Measurements from ENCODE around the gene KMT2E.

Gene KMT2E

DNA sequence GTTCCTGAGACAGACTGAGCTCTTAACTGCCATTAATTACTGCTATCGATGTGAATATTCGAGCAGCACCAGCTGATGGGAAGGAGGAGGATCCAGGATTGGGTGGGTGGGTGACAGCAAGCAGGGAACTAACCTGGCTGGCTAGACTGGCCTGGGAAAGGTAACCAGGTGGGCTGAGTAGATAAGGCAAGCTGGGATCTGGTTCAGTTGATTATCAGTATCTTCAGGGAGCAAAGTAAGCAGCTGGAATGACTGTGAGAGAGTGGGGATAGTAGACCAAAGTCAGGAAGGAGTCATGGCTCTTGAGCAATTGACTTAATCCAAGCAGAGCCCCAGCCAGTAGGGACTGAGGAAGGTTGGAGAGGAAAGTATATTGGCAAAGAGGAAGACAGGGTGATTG lies 46.9 kb upstream of the KMT2E start:
- Histone ChIP-seq H3K9ac (ENCODE audit: low read depth, low read length) (no peak overlapping the region), H3K27ac (ENCODE audit: low read length) (no peak overlapping the region), H2AFZ (ENCODE audit: low read depth, low read length) (no peak overlapping the region), H3K36me3 (ENCODE audit: insufficient read depth, low read length) (no peaks in the 10 kb centered on the region), H3K79me2 (ENCODE audit: insufficient read depth, low read length) (no peaks in the 10 kb centered on the region), H4K20me1 (ENCODE audit: insufficient read depth, low read length) (no peaks in the 10 kb centered on the region), H3K9me3 (ENCODE audit: insufficient read depth, low read length, severe bottlenecking) (peaks cover 6% of the 10 kb centered on the region), H3K4me3 (ENCODE audit: low read depth in 1 of 2, low read length in 2 of 2) (no peak overlapping the region), H3K4me2 (ENCODE audit: insufficient read depth, low read length) (no peak overlapping the region), H3K27me3 (ENCODE audit: insufficient read depth, low read length, poor library complexity) (no peaks in the 10 kb centered on the region), H3K4me1 (ENCODE audit: insufficient read depth, low read length) (no peaks in the 10 kb centered on the region)
- DNase-seq, result no peak
- no peak for ATAC-seq (ENCODE audit: insufficient read depth, low read depth)
- TF ChIP-seq EZH2 (IDR thresholded peaks at IDR 0.05; ENCODE audit: borderline replicate concordance, low read depth, low read length, severe bottlenecking), result no peak

DNA sequence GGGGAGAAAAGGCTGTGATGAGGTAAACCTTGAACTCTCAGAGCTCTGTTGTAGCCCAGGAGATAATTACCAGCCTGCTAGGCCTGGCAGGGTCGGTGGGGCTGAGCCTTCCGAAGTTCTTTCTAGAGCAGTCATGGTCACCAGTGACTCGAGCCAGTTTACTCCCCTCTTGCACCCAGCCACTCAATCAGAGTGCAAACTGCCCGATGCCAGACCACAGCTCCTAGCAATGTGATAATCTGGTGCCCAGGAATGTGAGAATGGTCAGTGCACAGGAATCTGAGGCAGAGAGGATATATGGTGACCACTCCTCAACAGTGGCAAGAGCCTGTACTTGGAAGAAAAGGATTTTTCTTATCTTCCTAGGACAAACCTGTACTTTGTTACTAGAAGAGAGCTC lies 46.4 kb upstream of the KMT2E start:
- Histone ChIP-seq H3K27ac (ENCODE audit: low read length) (no peak overlapping the region), H3K79me2 (ENCODE audit: insufficient read depth, low read length) (no peaks in the 10 kb centered on the region), H3K4me3 (ENCODE audit: low read depth in 1 of 2, low read length in 2 of 2) (no peak overlapping the region), H3K9me3 (ENCODE audit: insufficient read depth, low read length, severe bottlenecking) (peaks cover 6% of the 10 kb centered on the region), H3K27me3 (ENCODE audit: insufficient read depth, low read length, poor library complexity) (no peaks in the 10 kb centered on the region), H3K36me3 (ENCODE audit: insufficient read depth, low read length) (no peaks in the 10 kb centered on the region), H3K4me2 (ENCODE audit: insufficient read depth, low read length) (no peak overlapping the region), H4K20me1 (ENCODE audit: insufficient read depth, low read length) (no peaks in the 10 kb centered on the region), H3K4me1 (ENCODE audit: insufficient read depth, low read length) (no peaks in the 10 kb centered on the region), H2AFZ (ENCODE audit: low read depth, low read length) (no peak overlapping the region), H3K9ac (ENCODE audit: low read depth, low read length) (no peak overlapping the region)
- no peak for ATAC-seq (ENCODE audit: insufficient read depth, low read depth)
- TF ChIP-seq CTCF (IDR thresholded peaks at IDR 0.05; ENCODE audit: borderline replicate concordance, extremely low read depth, low read length, poor library complexity, severe bottlenecking) (no peak), EZH2 (IDR thresholded peaks at IDR 0.05; ENCODE audit: borderline replicate concordance, low read depth, low read length, severe bottlenecking) (no peak)
- no peak for DNase-seq

DNA sequence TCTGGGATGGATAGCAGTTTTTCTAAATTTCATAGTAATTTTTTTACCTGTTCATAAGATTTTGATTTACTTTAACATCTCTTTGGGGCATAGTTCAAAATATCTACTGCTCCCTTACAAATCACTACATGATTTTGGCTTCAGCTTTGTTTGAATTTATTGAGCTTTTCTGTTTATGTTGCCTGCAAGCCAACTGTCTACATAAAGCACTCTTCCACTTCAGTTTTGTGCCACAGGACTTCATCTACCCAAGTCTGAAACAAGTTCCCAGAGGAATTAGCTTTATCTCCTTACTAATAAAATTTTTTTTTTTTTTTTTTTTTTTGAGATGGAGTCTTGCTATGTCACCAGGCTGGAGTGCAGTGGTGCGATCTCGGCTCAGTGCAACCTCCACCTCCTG lies 45.4 kb upstream of the KMT2E start:
- H4K20me1 ChIP-seq (ENCODE audit: insufficient read depth, low read length), result no peaks in the 10 kb centered on the region
- no peak overlapping the region for H3K4me2 ChIP-seq (ENCODE audit: insufficient read depth, low read length)
- H3K9me3 ChIP-seq (ENCODE audit: insufficient read depth, low read length, severe bottlenecking), result peaks cover 3% of the 10 kb centered on the region
- DNase-seq, result no peak
- H3K9ac ChIP-seq (ENCODE audit: low read depth, low read length), result no peak overlapping the region
- H3K4me1 ChIP-seq (ENCODE audit: insufficient read depth, low read length), result no peaks in the 10 kb centered on the region
- H3K36me3 ChIP-seq (ENCODE audit: insufficient read depth, low read length), result no peaks in the 10 kb centered on the region
- ATAC-seq (ENCODE audit: insufficient read depth, low read depth), result no peak
- H3K27ac ChIP-seq (ENCODE audit: low read length), result no peak overlapping the region
- no peak overlapping the region for H2AFZ ChIP-seq (ENCODE audit: low read depth, low read length)
- H3K4me3 ChIP-seq (ENCODE audit: low read depth in 1 of 2, low read length in 2 of 2), result no peak overlapping the region
- H3K79me2 ChIP-seq (ENCODE audit: insufficient read depth, low read length), result no peaks in the 10 kb centered on the region
- no peaks in the 10 kb centered on the region for H3K27me3 ChIP-seq (ENCODE audit: insufficient read depth, low read length, poor library complexity)
- TF ChIP-seq CTCF (IDR thresholded peaks at IDR 0.05; ENCODE audit: borderline replicate concordance, extremely low read depth, low read length, poor library complexity, severe bottlenecking), result no peak
- TF ChIP-seq EZH2 (IDR thresholded peaks at IDR 0.05; ENCODE audit: borderline replicate concordance, low read depth, low read length, severe bottlenecking), result no peak

- no peak overlapping the region for H3K9ac ChIP-seq (ENCODE audit: low read depth, low read length)
- no peaks in the 10 kb centered on the region for H3K36me3 ChIP-seq (ENCODE audit: insufficient read depth, low read length)
- H3K4me3 ChIP-seq (ENCODE audit: low read depth in 1 of 2, low read length in 2 of 2), result no peak overlapping the region
- no peaks in the 10 kb centered on the region for H3K79me2 ChIP-seq (ENCODE audit: insufficient read depth, low read length)
- ATAC-seq (ENCODE audit: insufficient read depth, low read depth), result no peak
- H3K9me3 ChIP-seq (ENCODE audit: insufficient read depth, low read length, severe bottlenecking), result no peaks in the 10 kb centered on the region
- H3K27ac ChIP-seq (ENCODE audit: low read length), result no peak overlapping the region
- no peak for DNase-seq
- H3K4me1 ChIP-seq (ENCODE audit: insufficient read depth, low read length), result no peaks in the 10 kb centered on the region
- no peaks in the 10 kb centered on the region for H3K27me3 ChIP-seq (ENCODE audit: insufficient read depth, low read length, poor library complexity)
- no peak for TF ChIP-seq CTCF (IDR thresholded peaks at IDR 0.05; ENCODE audit: borderline replicate concordance, extremely low read depth, low read length, poor library complexity, severe bottlenecking)
- no peak for TF ChIP-seq EZH2 (IDR thresholded peaks at IDR 0.05; ENCODE audit: borderline replicate concordance, low read depth, low read length, severe bottlenecking)
- H4K20me1 ChIP-seq (ENCODE audit: insufficient read depth, low read length), result no peaks in the 10 kb centered on the region
- no peak overlapping the region for H3K4me2 ChIP-seq (ENCODE audit: insufficient read depth, low read length)
- H2AFZ ChIP-seq (ENCODE audit: low read depth, low read length), result no peak overlapping the region
Measured at GRCh38 chr7:104969183-104969582, 44.8 kb upstream of the KMT2E start.
